Activated T-cell treated with anti-CD3 and anti-CD28 coated beads, Interleukin-2, amount 50 U/mL, for 72 hours (primary cell): ENCODE results near the gene DUSP22. TPM values are rescaled to one million over a fixed set of nuclear protein-coding genes. Genes with fewer than 3 reads are reported as not detected.

Source experiments
- ATAC-seq, 2 donors: fragments of 150-1000 bp; cut with Tn5 transposase; replicated peaks in 1 of 2; 2 replicates each; pipeline ENCODE4 v1.10.0; 2021; ENCODE audit warnings: moderate library complexity in 2 of 2, mild to moderate bottlenecking in 1 of 2
- DNase-seq, 2 donors: peaks; one replicate each; pipeline ENCODE4 v3.0.0; 2021 to 2022; ENCODE audit warnings: mixed read lengths in 1 of 2
- H3K27ac Mint-ChIP-seq: one replicate; pipeline ENCODE4 v1.8.0; 2022; ENCODE audit warnings: mild to moderate bottlenecking, moderate library complexity, mixed read lengths
- H3K27me3 Mint-ChIP-seq: one replicate; pipeline ENCODE4 v1.8.0; 2022; ENCODE audit warnings: low read depth, mixed read lengths
- H3K36me3 Mint-ChIP-seq, 2 donors: one replicate each; pipeline ENCODE4 v1.8.0; 2022; ENCODE audit warnings: mixed read lengths in 2 of 2, mild to moderate bottlenecking in 1 of 2; ENCODE audit not compliant: insufficient read depth in 2 of 2
- H3K4me1 Mint-ChIP-seq: one replicate; pipeline ENCODE4 v1.8.0; 2022; ENCODE audit warnings: low read depth, mixed read lengths
- H3K4me3 Mint-ChIP-seq, 2 donors: one replicate each; pipeline ENCODE4 v1.8.0; 2022; ENCODE audit warnings: mild to moderate bottlenecking in 2 of 2, mixed read lengths in 2 of 2, moderate library complexity in 2 of 2
- H3K9me3 Mint-ChIP-seq, 2 donors: one replicate each; pipeline ENCODE4 v1.8.0; 2022; ENCODE audit warnings: mixed read lengths in 2 of 2
- total RNA-seq, 2 donors: library from RNA; stranded (reverse); gene quantifications; one replicate each; pipeline ENCODE4 v1.2.3, GENCODE V29; 2022

DUSP22 gene
- total RNA-seq, 2 donors from 2014 or later, result 43.6 to 48.6 TPM

DNA sequence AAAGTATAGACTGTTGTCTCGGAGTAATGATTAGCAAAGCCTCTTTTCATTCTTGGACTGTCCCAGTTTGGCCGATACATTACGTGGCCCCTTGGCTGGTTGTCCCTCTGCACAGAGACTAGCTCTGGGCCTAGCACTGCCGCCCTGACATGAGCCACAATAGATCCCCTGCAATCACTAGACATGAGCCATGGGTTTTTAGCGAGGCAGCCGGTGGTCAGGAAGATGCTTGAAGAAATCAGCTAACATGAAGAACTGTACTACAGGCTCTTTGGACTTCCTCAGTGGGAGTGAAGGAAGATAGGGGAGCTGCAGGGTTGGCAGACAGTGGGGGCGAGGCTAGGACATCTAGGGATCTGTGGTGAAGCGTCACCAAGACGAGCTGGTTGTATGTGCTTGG, 11.0 kb downstream of the DUSP22 start:
- Mint-ChIP-seq H3K27ac (no peak overlapping the region), H3K4me1 (peaks cover 6% of the 10 kb centered on the region)

DNA sequence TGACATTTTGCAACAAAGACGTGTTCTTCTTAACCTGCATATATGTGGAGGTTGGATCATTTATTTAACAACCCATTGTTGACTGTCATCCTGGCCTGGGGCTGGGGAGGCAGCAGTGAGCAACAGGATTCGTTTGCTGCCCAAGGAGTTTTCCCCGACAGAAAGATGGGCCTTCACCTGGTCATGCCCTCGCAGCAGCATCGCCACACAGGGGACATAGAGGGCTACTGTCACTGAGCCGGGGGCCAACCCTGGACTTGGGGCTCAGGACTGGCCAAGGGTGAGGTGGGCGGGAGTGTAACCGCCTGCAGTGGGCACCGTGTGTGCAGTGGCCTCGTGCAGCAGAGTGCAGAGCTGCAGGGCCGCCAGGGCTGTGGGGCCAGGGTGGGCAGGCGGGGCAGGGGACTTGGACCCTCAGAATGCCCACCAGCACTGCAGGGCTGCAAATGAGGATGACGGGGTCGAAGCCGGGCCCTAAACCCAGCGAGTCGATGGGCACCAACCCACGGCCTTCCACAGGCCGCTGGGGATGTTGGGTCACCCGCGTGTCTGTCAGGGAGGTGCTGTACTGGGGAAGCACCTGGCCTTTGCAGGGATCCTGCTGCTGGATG, 11.8 kb downstream of the DUSP22 start:
- H3K27ac Mint-ChIP-seq, result no peak overlapping the region
- DNase-seq (no peak), ATAC-seq (no peak)
- H3K4me1 Mint-ChIP-seq, result peaks cover 6% of the 10 kb centered on the region
- H3K9me3 Mint-ChIP-seq, result no peaks in the 10 kb centered on the region
- no peaks in the 10 kb centered on the region for H3K27me3 Mint-ChIP-seq
- H3K4me3 Mint-ChIP-seq, result no peak overlapping the region
- peaks cover 0 to 6% of the 10 kb centered on the region in 2 donors for H3K36me3 Mint-ChIP-seq

More for the DNA sequence above, 11.0 kb downstream of the DUSP22 start:
- DNase-seq (no peak), ATAC-seq (no peak)
- H3K36me3 Mint-ChIP-seq, result peaks cover 0 to 6% of the 10 kb centered on the region in 2 donors
- H3K4me3 Mint-ChIP-seq, result no peak overlapping the region
- no peaks in the 10 kb centered on the region for H3K9me3 Mint-ChIP-seq
- H3K27me3 Mint-ChIP-seq, result no peaks in the 10 kb centered on the region

DNA sequence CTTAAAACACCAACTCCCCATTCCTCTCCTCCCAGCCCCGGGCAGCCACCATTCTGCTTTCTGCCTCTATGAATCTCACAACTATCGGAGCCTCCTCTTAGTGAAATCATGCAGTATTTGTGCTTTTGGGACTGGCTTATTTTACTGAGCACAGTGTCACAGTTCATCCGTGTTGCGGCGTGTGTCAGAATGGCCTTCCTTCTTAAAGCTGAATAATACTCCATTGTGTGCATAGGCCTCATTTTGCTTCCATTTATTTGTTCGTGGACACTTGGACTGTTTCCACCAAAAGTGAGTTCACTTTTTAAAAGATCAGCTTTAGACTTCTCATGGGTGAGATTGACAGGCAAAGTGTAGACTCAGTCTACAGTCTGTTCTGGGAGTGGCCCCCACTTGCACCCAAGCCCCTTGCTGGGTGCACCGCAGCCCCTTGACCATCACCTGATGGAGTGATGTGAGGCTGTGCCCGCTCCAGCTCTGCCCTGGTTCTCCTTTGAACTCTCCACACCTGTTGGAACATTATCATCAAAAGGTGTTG, 12.6 kb downstream of the DUSP22 start:
- Mint-ChIP-seq H3K27me3 (no peaks in the 10 kb centered on the region), H3K36me3 (peaks cover 0 to 6% of the 10 kb centered on the region in 2 donors), H3K4me3 (no peak overlapping the region), H3K27ac (no peak overlapping the region), H3K9me3 (no peaks in the 10 kb centered on the region), H3K4me1 (peaks cover 6% of the 10 kb centered on the region)
- DNase-seq, result no peak
- peak in 1 of 2 donors; percentile 6 for ATAC-seq

DNA sequence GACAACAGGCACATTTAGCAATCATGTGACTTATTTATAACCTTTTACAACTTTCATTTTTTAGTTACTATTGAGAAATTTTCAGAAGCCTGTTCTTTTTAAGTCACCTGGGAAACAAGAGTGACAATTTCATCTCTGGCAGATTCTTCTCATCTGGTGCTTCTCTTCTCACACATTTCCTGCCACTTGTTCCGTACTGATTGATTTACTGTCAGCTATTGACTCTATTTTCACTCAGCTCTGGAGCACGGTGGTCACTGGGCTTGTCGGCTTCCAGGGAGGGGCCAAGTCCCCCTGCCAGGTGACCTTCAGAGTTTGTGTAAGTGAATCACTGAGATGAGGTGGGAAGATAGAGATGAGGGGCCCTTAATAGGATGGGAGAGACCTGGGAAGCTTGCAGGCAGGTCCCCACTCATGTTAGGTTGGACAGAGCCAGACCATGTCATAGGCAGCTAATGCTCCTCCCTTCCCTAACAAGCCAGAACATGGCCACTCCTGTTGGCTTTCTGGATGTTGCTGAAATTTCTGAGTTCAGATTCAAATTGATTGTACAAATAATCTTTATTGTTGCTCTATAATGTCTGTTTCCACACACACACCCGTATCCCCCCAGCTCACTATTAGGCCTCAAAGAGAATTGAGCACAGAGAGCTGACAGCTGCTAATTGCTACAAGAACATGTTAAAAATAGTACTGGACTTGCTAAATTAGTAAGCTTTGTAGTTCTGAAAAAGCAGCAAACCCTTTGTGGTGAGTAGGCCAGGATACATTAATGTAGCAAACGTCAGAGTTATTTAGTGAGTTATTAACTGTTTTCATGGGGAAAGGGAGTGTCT, 13.3 kb downstream of the DUSP22 start:
- H3K9me3 Mint-ChIP-seq, result no peaks in the 10 kb centered on the region
- ATAC-seq (peak in 1 of 2 donors; percentile 74), DNase-seq (peak in 1 of 2 donors; percentile 31)

GRCh38 chr6:306641-307061, 14.4 kb downstream of the DUSP22 start:
- no peak overlapping the region for H3K4me3 Mint-ChIP-seq
- H3K36me3 Mint-ChIP-seq, result peaks cover 0 to 6% of the 10 kb centered on the region in 2 donors
- no peak overlapping the region for H3K27ac Mint-ChIP-seq
- peaks cover 6% of the 10 kb centered on the region for H3K4me1 Mint-ChIP-seq
- DNase-seq (no peak), ATAC-seq (no peak)
- no peaks in the 10 kb centered on the region for H3K27me3 Mint-ChIP-seq
- H3K9me3 Mint-ChIP-seq, result no peaks in the 10 kb centered on the region

More for the DNA sequence above, 13.3 kb downstream of the DUSP22 start:
- H3K4me3 Mint-ChIP-seq, result no peak overlapping the region
- no peak overlapping the region for H3K27ac Mint-ChIP-seq
- peaks cover 6% of the 10 kb centered on the region for H3K4me1 Mint-ChIP-seq
- no peaks in the 10 kb centered on the region for H3K27me3 Mint-ChIP-seq
- peaks cover 0 to 6% of the 10 kb centered on the region in 2 donors for H3K36me3 Mint-ChIP-seq

GRCh38 chr6:307065-307814, 15.0 kb downstream of the DUSP22 start:
- ATAC-seq (no peak), DNase-seq (no peak)
- peaks cover 0 to 7% of the 10 kb centered on the region in 2 donors for H3K36me3 Mint-ChIP-seq
- H3K4me3 Mint-ChIP-seq, result no peak overlapping the region
- peaks cover 6% of the 10 kb centered on the region for H3K4me1 Mint-ChIP-seq
- no peaks in the 10 kb centered on the region for H3K27me3 Mint-ChIP-seq
- no peaks in the 10 kb centered on the region for H3K9me3 Mint-ChIP-seq
- no peak overlapping the region for H3K27ac Mint-ChIP-seq

DNA sequence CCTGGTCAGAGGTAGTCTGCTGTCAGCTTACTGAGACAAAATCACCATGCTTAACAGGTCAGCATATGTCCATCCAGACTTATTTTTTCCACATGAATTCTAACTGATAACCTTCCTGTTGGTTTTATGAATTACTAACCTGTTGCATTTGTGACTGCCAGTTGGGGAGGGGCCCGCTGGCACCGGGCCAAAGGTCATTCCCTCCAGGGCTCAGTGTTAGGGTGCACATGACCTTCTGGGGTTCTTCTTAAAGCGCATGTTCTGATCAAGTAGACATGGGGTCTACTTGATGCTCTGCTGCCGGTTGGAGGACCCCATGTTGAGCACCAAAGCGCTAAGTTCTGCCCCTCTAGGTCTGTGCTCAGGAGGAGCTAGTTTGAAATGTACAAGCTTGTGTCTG, 15.6 kb downstream of the DUSP22 start:
- no peak for ATAC-seq
- peaks cover 0 to 7% of the 10 kb centered on the region in 2 donors for H3K36me3 Mint-ChIP-seq
- DNase-seq, result no peak
- H3K4me1 Mint-ChIP-seq, result peaks cover 10% of the 10 kb centered on the region
- H3K27me3 Mint-ChIP-seq, result no peaks in the 10 kb centered on the region
- no peaks in the 10 kb centered on the region for H3K9me3 Mint-ChIP-seq
- H3K27ac Mint-ChIP-seq, result no peak overlapping the region
- H3K4me3 Mint-ChIP-seq, result no peak overlapping the region

- H3K27me3 Mint-ChIP-seq, result no peaks in the 10 kb centered on the region
- no peaks in the 10 kb centered on the region for H3K9me3 Mint-ChIP-seq
- DNase-seq (no peak), ATAC-seq (no peak)
- H3K27ac Mint-ChIP-seq, result no peak overlapping the region
- H3K4me1 Mint-ChIP-seq, result peaks cover 14% of the 10 kb centered on the region
- H3K36me3 Mint-ChIP-seq, result peaks cover 0 to 7% of the 10 kb centered on the region in 2 donors
- no peak overlapping the region for H3K4me3 Mint-ChIP-seq
Measured at GRCh38 chr6:308307-308706, 16.0 kb downstream of the DUSP22 start.

DNA sequence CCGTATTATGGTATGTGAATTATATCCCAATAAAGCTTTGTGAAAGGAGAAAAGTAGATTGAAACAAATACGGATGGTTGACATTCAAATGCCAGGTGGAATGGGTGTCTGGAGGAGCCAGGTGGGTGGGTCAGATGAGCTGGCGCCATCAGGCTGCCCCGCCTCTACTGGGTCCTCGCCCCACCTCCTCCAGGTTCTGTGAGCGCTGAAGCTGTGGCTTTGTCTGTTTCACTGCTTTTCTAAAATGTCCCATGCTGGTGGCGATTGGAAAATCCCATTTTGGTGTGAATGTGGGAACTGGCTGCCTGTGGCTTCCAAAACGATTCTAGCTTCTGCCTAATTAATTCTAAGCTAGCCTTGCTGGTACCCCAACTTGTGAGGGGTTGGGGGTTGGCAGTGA, 16.5 kb downstream of the DUSP22 start:
- Mint-ChIP-seq H3K9me3 (no peaks in the 10 kb centered on the region), H3K4me3 (no peak overlapping the region), H3K36me3 (peaks cover 0 to 7% of the 10 kb centered on the region in 2 donors), H3K27me3 (no peaks in the 10 kb centered on the region), H3K27ac (no peak overlapping the region), H3K4me1 (peaks cover 15% of the 10 kb centered on the region)
- DNase-seq, result no peak
- no peak for ATAC-seq

- Mint-ChIP-seq H3K27ac (no peak overlapping the region), H3K4me3 (no peak overlapping the region), H3K36me3 (peaks cover 0 to 5% of the 10 kb centered on the region in 2 donors), H3K9me3 (no peaks in the 10 kb centered on the region), H3K4me1 (peaks cover 10% of the 10 kb centered on the region), H3K27me3 (no peaks in the 10 kb centered on the region)
- ATAC-seq (no peak), DNase-seq (no peak)
Measured at GRCh38 chr6:309947-310346, 17.7 kb downstream of the DUSP22 start.

DNA sequence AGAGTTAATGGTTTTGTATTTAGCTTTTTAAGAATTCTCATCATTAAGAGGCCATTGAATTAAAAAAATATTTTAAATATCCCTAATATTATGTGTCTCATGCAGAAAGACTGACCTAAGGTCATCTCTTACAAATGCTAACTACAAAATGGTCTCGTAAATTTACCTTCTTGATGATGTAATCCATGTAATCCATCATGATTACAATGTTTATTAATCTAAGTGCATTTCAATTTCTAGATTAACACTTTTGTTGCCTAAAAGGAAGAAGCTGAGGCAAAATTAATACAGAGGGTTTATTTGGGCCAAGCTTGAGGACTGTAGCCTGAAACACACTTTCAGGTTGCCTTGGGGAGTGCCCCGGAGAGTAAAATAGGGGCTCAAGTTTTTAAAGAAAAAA, 18.4 kb downstream of the DUSP22 start:
- peaks cover 9% of the 10 kb centered on the region for H3K4me1 Mint-ChIP-seq
- no peak for ATAC-seq
- no peaks in the 10 kb centered on the region for H3K27me3 Mint-ChIP-seq
- H3K9me3 Mint-ChIP-seq, result no peaks in the 10 kb centered on the region
- H3K27ac Mint-ChIP-seq, result no peak overlapping the region
- H3K4me3 Mint-ChIP-seq, result no peak overlapping the region
- peaks cover 0 to 5% of the 10 kb centered on the region in 2 donors for H3K36me3 Mint-ChIP-seq
- no peak for DNase-seq

DNA sequence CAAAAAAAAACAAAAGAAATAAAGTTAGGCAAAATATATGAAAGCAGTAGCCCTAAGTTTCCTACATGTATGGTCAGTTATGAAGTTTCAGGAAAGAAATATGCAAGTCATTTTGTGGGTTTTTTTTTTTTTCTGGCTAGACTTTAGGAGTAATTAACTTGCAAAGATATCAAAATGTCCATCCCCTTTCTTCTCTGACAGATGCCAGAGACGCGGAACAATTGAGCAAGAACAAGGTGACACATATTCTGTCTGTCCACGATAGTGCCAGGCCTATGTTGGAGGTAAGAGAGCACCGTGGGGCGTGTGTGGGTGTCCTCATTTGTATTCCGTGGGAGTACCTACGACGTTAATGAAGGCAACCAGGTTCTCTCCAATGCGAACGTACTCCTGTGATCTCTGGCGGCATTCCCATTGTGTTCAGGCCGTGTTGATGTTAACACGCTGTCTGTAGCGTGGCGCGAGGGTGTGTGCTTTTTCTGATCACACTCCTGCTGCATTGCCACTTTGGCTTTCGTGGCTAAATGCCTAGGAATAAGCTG, 19.5 kb downstream of the DUSP22 start:
- ATAC-seq, result no peak
- DNase-seq, result no peak
- peaks cover 0 to 5% of the 10 kb centered on the region in 2 donors for H3K36me3 Mint-ChIP-seq

More for the DNA sequence above, 19.5 kb downstream of the DUSP22 start:
- Mint-ChIP-seq H3K4me1 (peaks cover 18% of the 10 kb centered on the region), H3K27me3 (no peaks in the 10 kb centered on the region), H3K4me3 (no peak overlapping the region), H3K9me3 (no peaks in the 10 kb centered on the region), H3K27ac (no peak overlapping the region)
